Neural progenitor cell (in vitro differentiated cells): ENCODE data around the gene ZNF490. TPM values are rescaled to one million over a fixed set of nuclear protein-coding genes. Genes with fewer than 3 reads are reported as not detected.

Experiments
- DNase-seq: peaks from one replicate; pipeline ENCODE4 v3.0.0-alpha.2; 2016; ENCODE audit warnings: low spot score
- H2AFZ ChIP-seq: fragments of 200-600 bp; sonication (generic); replicated peaks from 2 replicates; pipeline ENCODE4 v1.6.1; 2016; ENCODE audit warnings: antibody characterized with exemption
- H3F3A ChIP-seq: fragments of 200-600 bp; sonication (generic); 2 replicates; pipeline ENCODE4 v1.6.1; 2016; ENCODE audit warnings: antibody characterized with exemption, low read depth
- H3K27ac ChIP-seq: fragments of 200-600 bp; sonication (generic); 2 replicates; pipeline ENCODE4 v1.5.1; 2016; ENCODE audit warnings: mild to moderate bottlenecking
- H3K27me3 ChIP-seq: fragments of 200-600 bp; sonication (generic); 2 replicates; pipeline ENCODE4 v1.6.1; 2016; ENCODE audit warnings: mild to moderate bottlenecking, moderate library complexity
- H3K36me3 ChIP-seq: fragments of 200-600 bp; sonication (generic); 2 replicates; pipeline ENCODE4 v1.5.1; 2016
- H3K4me1 ChIP-seq: fragments of 200-600 bp; sonication (generic); 2 replicates; pipeline ENCODE4 v1.6.1; 2016; ENCODE audit warnings: mixed run types
- H3K4me2 ChIP-seq: fragments of 200-600 bp; sonication (generic); 2 replicates; pipeline ENCODE4 v1.6.1; 2016
- H3K4me3 ChIP-seq: fragments of 200-600 bp; sonication (generic); 2 replicates; pipeline ENCODE4 v1.5.1; 2016
- H3K79me2 ChIP-seq: fragments of 200-600 bp; sonication (generic); 2 replicates; pipeline ENCODE4 v1.6.1; 2016; ENCODE audit warnings: low read depth
- H3K9ac ChIP-seq: fragments of 200-600 bp; sonication (generic); 2 replicates; pipeline ENCODE4 v1.6.1; 2016
- H3K9me3 ChIP-seq: fragments of 200-600 bp; sonication (generic); 2 replicates; pipeline ENCODE4 v1.5.1; 2016; ENCODE audit warnings: low read depth
- H4K20me1 ChIP-seq: fragments of 200-600 bp; sonication (generic); 2 replicates; pipeline ENCODE4 v1.6.1; 2016; ENCODE audit warnings: low read depth
- H3K27ac Mint-ChIP-seq: 3 replicates; pipeline ENCODE4 v1.8.0; 2021; ENCODE audit warnings: mixed read lengths
- H3K27me3 Mint-ChIP-seq: 2 replicates; pipeline ENCODE4 v1.8.0; 2022; ENCODE audit warnings: low read depth, mild to moderate bottlenecking, inconsistent platforms, moderate library complexity, mixed read lengths; ENCODE audit not compliant: insufficient read depth
- H3K36me3 Mint-ChIP-seq: 3 replicates; pipeline ENCODE4 v1.8.0; 2021; ENCODE audit warnings: mixed read lengths
- H3K4me1 Mint-ChIP-seq: 3 replicates; pipeline ENCODE4 v1.8.0; 2021; ENCODE audit warnings: mixed read lengths
- H3K4me3 Mint-ChIP-seq: 3 replicates; pipeline ENCODE4 v1.8.0; 2021; ENCODE audit warnings: mild to moderate bottlenecking, moderate library complexity, mixed read lengths
- H3K9me3 Mint-ChIP-seq: 3 replicates; pipeline ENCODE4 v1.8.0; 2020; ENCODE audit warnings: mixed read lengths
- CTCF ChIP-seq: fragments of 200-600 bp; sonication (generic); IDR thresholded peaks from 2 replicates; pipeline ENCODE4 v1.5.1; 2017; ENCODE audit warnings: antibody characterized with exemption, mild to moderate bottlenecking
- EZH2 ChIP-seq: fragments of 200-600 bp; sonication (generic); IDR thresholded peaks from 2 replicates; pipeline ENCODE4 v1.6.1; 2017; ENCODE audit warnings: antibody characterized with exemption, mild to moderate bottlenecking, moderate library complexity
- EZH2phosphoT487 ChIP-seq: fragments of 200-600 bp; sonication (generic); IDR thresholded peaks from 2 replicates; pipeline ENCODE4 v1.6.1; 2017; ENCODE audit warnings: antibody characterized with exemption
- total RNA-seq: library from RNA; depleted of rRNA; stranded (reverse); fragments of >200 nt; gene quantifications from 2 replicates; pipeline ENCODE4 v1.2.3, GENCODE V29; 2015; ENCODE audit warnings: low replicate concordance

ZNF490 gene
- total RNA-seq, 1 donor from 2014 or later: 16.7 TPM

GRCh38 chr19:12642506-12642905 is 31.9 kb upstream of the ZNF490 start:
- Mint-ChIP-seq H3K36me3 (peaks cover 6% of the 10 kb centered on the region), H3K9me3 (peaks cover 4% of the 10 kb centered on the region), H3K4me3 (peak overlapping the region; percentile 21), H3K27me3 (peaks cover 5% of the 10 kb centered on the region), H3K27ac (no peak overlapping the region), H3K4me1 (peaks cover 5% of the 10 kb centered on the region)
- DNase-seq: no peak
- no peak for TF ChIP-seq EZH2phosphoT487
- no peak for TF ChIP-seq EZH2
- TF ChIP-seq CTCF: no peak
- Histone ChIP-seq H3F3A (no peaks in the 10 kb centered on the region), H4K20me1 (no peaks in the 10 kb centered on the region), H3K27me3 (no peaks in the 10 kb centered on the region), H3K36me3 (no peaks in the 10 kb centered on the region), H3K4me3 (no peak overlapping the region), H3K4me1 (no peaks in the 10 kb centered on the region), H3K27ac (no peak overlapping the region), H3K4me2 (no peak overlapping the region), H2AFZ (no peak overlapping the region), H3K79me2 (no peaks in the 10 kb centered on the region), H3K9me3 (no peaks in the 10 kb centered on the region), H3K9ac (no peak overlapping the region)

- Histone ChIP-seq H3K36me3 (no peaks in the 10 kb centered on the region), H3K9ac (no peak overlapping the region), H3K4me2 (no peak overlapping the region), H2AFZ (no peak overlapping the region), H3K9me3 (no peaks in the 10 kb centered on the region), H3F3A (no peaks in the 10 kb centered on the region), H3K79me2 (no peaks in the 10 kb centered on the region), H4K20me1 (no peaks in the 10 kb centered on the region), H3K4me3 (no peak overlapping the region), H3K27me3 (no peaks in the 10 kb centered on the region), H3K4me1 (no peaks in the 10 kb centered on the region), H3K27ac (no peak overlapping the region)
- Mint-ChIP-seq H3K4me1 (peaks cover 5% of the 10 kb centered on the region), H3K9me3 (peaks cover 9% of the 10 kb centered on the region), H3K27me3 (peaks cover 5% of the 10 kb centered on the region), H3K4me3 (no peak overlapping the region), H3K27ac (no peak overlapping the region), H3K36me3 (peaks cover 10% of the 10 kb centered on the region)
- DNase-seq: no peak
- TF ChIP-seq EZH2phosphoT487: no peak
- TF ChIP-seq EZH2: no peak
- no peak for TF ChIP-seq CTCF
These were observed 30.8 kb upstream of the ZNF490 start for GRCh38 chr19:12641456-12641855.

GRCh38 chr19:12639901-12640613 is 29.4 kb upstream of the ZNF490 start:
- H3K36me3 Mint-ChIP-seq: peaks cover 6% of the 10 kb centered on the region
- H3K4me1 Mint-ChIP-seq: peaks cover 5% of the 10 kb centered on the region

More at GRCh38 chr19:12639901-12640613, 29.4 kb upstream of the ZNF490 start:
- Histone ChIP-seq H2AFZ (peak overlapping the region; percentile 99), H3K9ac (no peak overlapping the region), H3F3A (no peaks in the 10 kb centered on the region), H3K79me2 (no peaks in the 10 kb centered on the region), H3K27ac (no peak overlapping the region), H4K20me1 (no peaks in the 10 kb centered on the region), H3K27me3 (no peaks in the 10 kb centered on the region), H3K9me3 (no peaks in the 10 kb centered on the region), H3K4me2 (peak overlapping the region; percentile 64), H3K36me3 (no peaks in the 10 kb centered on the region), H3K4me3 (peak overlapping the region; percentile 13), H3K4me1 (no peaks in the 10 kb centered on the region)
- Mint-ChIP-seq H3K27ac (peak overlapping the region; percentile 46), H3K9me3 (peaks cover 14% of the 10 kb centered on the region), H3K4me3 (peak overlapping the region; percentile 62), H3K27me3 (peaks cover 5% of the 10 kb centered on the region)
- peak; percentile 83 for TF ChIP-seq CTCF
- no peak for TF ChIP-seq EZH2phosphoT487
- peak; percentile 85 for DNase-seq
